SK-N-SH treated with all-trans-retinoic acid at 6 μM for 48 hours (cell line): ENCODE measurements around the gene SEC23B.

Experiments used
- ATAC-seq: fragments of 200-7000 bp; cut with Tn5 transposase; 3 replicates; pipeline ENCODE4 v1.9.1; 2020; ENCODE audit warnings: mild to moderate bottlenecking, moderate library complexity
- ARNTL ChIP-seq: fragments of 450-650 bp; formaldehyde crosslinking; IDR thresholded peaks from 2 replicates; pipeline ENCODE4 v1.5.0; 2020; ENCODE audit warnings: low read depth, mild to moderate bottlenecking, moderate library complexity, borderline replicate concordance
- BACH2 ChIP-seq: fragments of 250-450 bp; sonication (Bioruptor Pico); IDR thresholded peaks from 2 replicates; pipeline ENCODE4 v1.9.0; 2021; ENCODE audit warnings: mild to moderate bottlenecking, borderline replicate concordance
- CSDC2 ChIP-seq: fragments of 250-450 bp; sonication (Bioruptor Pico); IDR thresholded peaks from 2 replicates; pipeline ENCODE4 v1.5.0; 2020; ENCODE audit warnings: mild to moderate bottlenecking, moderate library complexity
- CSRNP3 ChIP-seq: fragments of 250-450 bp; sonication (Bioruptor Pico); IDR thresholded peaks from 2 replicates; pipeline ENCODE4 v1.5.1; 2021; ENCODE audit warnings: mild to moderate bottlenecking, moderate library complexity
- ESRRG ChIP-seq: fragments of 250-450 bp; sonication (Bioruptor Pico); IDR thresholded peaks from 2 replicates; pipeline ENCODE4 v1.6.1; 2021; ENCODE audit warnings: mild to moderate bottlenecking
- GLIS3 ChIP-seq: fragments of 250-450 bp; sonication (Bioruptor Pico); IDR thresholded peaks from 2 replicates; pipeline ENCODE4 v1.5.0; 2020; ENCODE audit warnings: mild to moderate bottlenecking, moderate library complexity
- ISL1 ChIP-seq: fragments of 250-450 bp; sonication (Bioruptor Pico); IDR thresholded peaks from 2 replicates; pipeline ENCODE4 v2.1.2; 2022; ENCODE audit warnings: mild to moderate bottlenecking, moderate library complexity
- PATZ1 ChIP-seq: fragments of 250-450 bp; sonication (Bioruptor Pico); IDR thresholded peaks from 2 replicates; pipeline ENCODE4 v1.8.0; 2020; ENCODE audit warnings: mild to moderate bottlenecking, moderate library complexity, borderline replicate concordance
- POU6F1 ChIP-seq: fragments of 250-450 bp; sonication (Bioruptor Pico); IDR thresholded peaks from 2 replicates; pipeline ENCODE4 v1.8.0; 2021; ENCODE audit warnings: low read depth, mild to moderate bottlenecking, moderate library complexity, borderline replicate concordance
- PPARA ChIP-seq: fragments of 250-450 bp; sonication (Bioruptor Pico); IDR thresholded peaks from 2 replicates; pipeline ENCODE4 v1.5.0; 2020; ENCODE audit warnings: mild to moderate bottlenecking, borderline replicate concordance
- RARB ChIP-seq: fragments of 250-450 bp; sonication (Bioruptor Pico); IDR thresholded peaks from 2 replicates; pipeline ENCODE4 v1.8.0; 2021; ENCODE audit warnings: mild to moderate bottlenecking, moderate library complexity
- SNAI2 ChIP-seq: fragments of 250-450 bp; sonication (Bioruptor Pico); IDR thresholded peaks from 2 replicates; pipeline ENCODE4 v1.5.0; 2020; ENCODE audit warnings: mild to moderate bottlenecking, moderate library complexity
- TCF4 ChIP-seq: fragments of 250-450 bp; sonication (Bioruptor Pico); IDR thresholded peaks from 2 replicates; pipeline ENCODE4 v1.8.0; 2021; ENCODE audit warnings: mild to moderate bottlenecking, moderate library complexity, borderline replicate concordance
- TOX ChIP-seq: fragments of 250-450 bp; sonication (Bioruptor Pico); IDR thresholded peaks from 2 replicates; pipeline ENCODE4 v1.8.0; 2021; ENCODE audit warnings: mild to moderate bottlenecking, moderate library complexity, borderline replicate concordance
- ZFP3 ChIP-seq: fragments of 250-450 bp; sonication (Bioruptor Pico); IDR thresholded peaks from 2 replicates; pipeline ENCODE4 v1.5.0; 2020; ENCODE audit warnings: mild to moderate bottlenecking, moderate library complexity
- ZFP30 ChIP-seq: fragments of 450-650 bp; formaldehyde crosslinking; IDR thresholded peaks from 2 replicates; pipeline ENCODE4 v1.5.0; 2022; ENCODE audit warnings: mild to moderate bottlenecking, moderate library complexity
- ZNF565 ChIP-seq: fragments of 450-650 bp; formaldehyde crosslinking; conservative IDR thresholded peaks from 2 replicates; pipeline ENCODE4 v1.5.0; 2020; ENCODE audit warnings: low read depth, mild to moderate bottlenecking, moderate library complexity
- ZNF70 ChIP-seq: fragments of 450-650 bp; formaldehyde crosslinking; IDR thresholded peaks from 2 replicates; pipeline ENCODE4 v1.5.0; 2020; ENCODE audit warnings: mild to moderate bottlenecking, moderate library complexity
- ZNF8 ChIP-seq: fragments of 450-650 bp; formaldehyde crosslinking; IDR thresholded peaks from 2 replicates; pipeline ENCODE4 v1.5.0; 2020; ENCODE audit warnings: mild to moderate bottlenecking, moderate library complexity

Gene SEC23B

GRCh38 chr20:18543216-18543615 lies 35.5 kb downstream of the SEC23B start:
- no peak for ATAC-seq
- TF ChIP-seq ISL1: no peak
- TF ChIP-seq CSRNP3: no peak
- no peak for TF ChIP-seq SNAI2 (CRISPR knock-in tag)
- no peak for TF ChIP-seq GLIS3 (CRISPR knock-in tag)
- TF ChIP-seq ZFP3 (CRISPR knock-in tag): no peak
- TF ChIP-seq ZNF8 (CRISPR knock-in tag): no peak
- no peak for TF ChIP-seq CSDC2 (CRISPR knock-in tag)
- TF ChIP-seq PATZ1 (CRISPR knock-in tag): no peak

- TF ChIP-seq BACH2 (no peak), ZFP3 (CRISPR knock-in tag) (no peak), ZNF70 (CRISPR knock-in tag) (no peak), CSDC2 (CRISPR knock-in tag) (no peak), RARB (CRISPR knock-in tag) (no peak), CSRNP3 (no peak), PATZ1 (CRISPR knock-in tag) (no peak), TCF4 (no peak), ZNF565 (CRISPR knock-in tag) (no peak), ZFP30 (CRISPR knock-in tag) (no peak), ISL1 (no peak), ARNTL (no peak), POU6F1 (CRISPR knock-in tag) (no peak), GLIS3 (CRISPR knock-in tag) (no peak), TOX (CRISPR knock-in tag) (no peak)
- ATAC-seq: no peak
Measured at GRCh38 chr20:18543932-18544331, 36.2 kb downstream of the SEC23B start.

GRCh38 chr20:18545566-18545965 lies 37.8 kb downstream of the SEC23B start:
- no peak for ATAC-seq
- TF ChIP-seq SNAI2 (CRISPR knock-in tag): no peak
- no peak for TF ChIP-seq POU6F1 (CRISPR knock-in tag)
- no peak for TF ChIP-seq GLIS3 (CRISPR knock-in tag)
- TF ChIP-seq PPARA (CRISPR knock-in tag): no peak
- no peak for TF ChIP-seq TCF4
- TF ChIP-seq ESRRG: no peak
- no peak for TF ChIP-seq TOX (CRISPR knock-in tag)
- TF ChIP-seq ISL1: no peak
- TF ChIP-seq CSRNP3: no peak
- TF ChIP-seq ZFP3 (CRISPR knock-in tag): no peak
- no peak for TF ChIP-seq ARNTL
- TF ChIP-seq RARB (CRISPR knock-in tag): no peak
- no peak for TF ChIP-seq ZNF8 (CRISPR knock-in tag)
